ENCODE results near the gene OR12D3. TPM values are rescaled to one million over a fixed set of nuclear protein-coding genes. Genes with fewer than 3 reads are reported as not detected.
"Not testable (repeated sequence)": the region's sequence is repeated elsewhere in the genome, so short reads cannot be mapped to it uniquely, and the experiment has no call there.

Gene OR12D3
- total RNA-seq: not detected
- polyA plus RNA-seq: not detected

- DNase-seq (ENCODE audit: extremely low spot score): no peak
- H3K4me1 ChIP-seq (ENCODE audit: insufficient read depth): no peaks in the 10 kb centered on the region
- no peak within 1 kb of the TSS for H3K27ac ChIP-seq (ENCODE audit: low read depth)
- no peaks in the 10 kb centered on the region for H3K36me3 ChIP-seq (ENCODE audit: insufficient read depth)
- 80% methylated on average over 1 of the region's 1 CpG for WGBS
- no peak within 1 kb of the TSS for H3K4me3 ChIP-seq (ENCODE audit: low read depth, low read length)
Measured at GRCh38 chr6:29375191-29375590, at the start of gene OR12D3. TSS of gene OR12D3 (minus strand) at chr6:29375291. CDS start at chr6:29375287, 4 bp downstream.

GRCh38 chr6:29424575-29424974 lies 49.5 kb upstream of the OR12D3 start:
- no peak for DNase-seq (ENCODE audit: extremely low spot score)
- no peaks in the 10 kb centered on the region for H3K4me1 ChIP-seq (ENCODE audit: insufficient read depth)
- no peaks in the 10 kb centered on the region for H3K36me3 ChIP-seq (ENCODE audit: insufficient read depth)
- H3K4me3 ChIP-seq (ENCODE audit: low read depth, low read length): no peak overlapping the region
- H3K27ac ChIP-seq (ENCODE audit: low read depth): no peak overlapping the region
- WGBS: 29% methylated on average over 2 of the region's 2 CpGs

GRCh38 chr6:29424168-29424567 lies 49.1 kb upstream of the OR12D3 start:
- Histone ChIP-seq H3K4me3 (ENCODE audit: low read depth, low read length) (no peak overlapping the region), H3K36me3 (ENCODE audit: insufficient read depth) (no peaks in the 10 kb centered on the region), H3K27ac (ENCODE audit: low read depth) (no peak overlapping the region), H3K4me1 (ENCODE audit: insufficient read depth) (no peaks in the 10 kb centered on the region)
- DNase-seq (ENCODE audit: extremely low spot score): no peak
- 91% methylated on average over 2 of the region's 2 CpGs for WGBS

- H3K36me3 ChIP-seq (ENCODE audit: insufficient read depth): no peaks in the 10 kb centered on the region
- H3K27ac ChIP-seq (ENCODE audit: low read depth): no peak overlapping the region
- no peak overlapping the region for H3K4me3 ChIP-seq (ENCODE audit: low read depth, low read length)
- H3K4me1 ChIP-seq (ENCODE audit: insufficient read depth): no peaks in the 10 kb centered on the region
- 60% methylated on average over 3 of the region's 3 CpGs for WGBS
- no peak for DNase-seq (ENCODE audit: extremely low spot score)
Measured at GRCh38 chr6:29419516-29419915, 44.4 kb upstream of the OR12D3 start.

- Histone ChIP-seq H3K4me3 (ENCODE audit: low read depth, low read length) (no peak within 1 kb of the TSS), H3K27ac (ENCODE audit: low read depth) (no peak within 1 kb of the TSS), H3K36me3 (ENCODE audit: insufficient read depth) (no peaks in the 10 kb centered on the region), H3K4me1 (ENCODE audit: insufficient read depth) (no peaks in the 10 kb centered on the region)
- no peak for DNase-seq (ENCODE audit: extremely low spot score)
Measured at GRCh38 chr6:29414588-29414987, 39.5 kb upstream of the OR12D3 start, which contains the start of gene OR12D1. TSS of gene OR12D1 (plus strand) at chr6:29414928.

GRCh38 chr6:29403801-29404200 lies 28.7 kb upstream of the OR12D3 start:
- Histone ChIP-seq H3K27ac (ENCODE audit: low read depth) (no peak overlapping the region), H3K36me3 (ENCODE audit: insufficient read depth) (no peaks in the 10 kb centered on the region), H3K4me3 (ENCODE audit: low read depth, low read length) (no peak overlapping the region), H3K4me1 (ENCODE audit: insufficient read depth) (no peaks in the 10 kb centered on the region)
- DNase-seq (ENCODE audit: extremely low spot score): no peak
- WGBS: 43% methylated on average over 1 of the region's 1 CpG

- H3K27ac ChIP-seq (ENCODE audit: low read depth): no peak overlapping the region
- WGBS: 52% methylated on average over 2 of the region's 2 CpGs
- no peak overlapping the region for H3K4me3 ChIP-seq (ENCODE audit: low read depth, low read length)
- no peaks in the 10 kb centered on the region for H3K36me3 ChIP-seq (ENCODE audit: insufficient read depth)
- no peaks in the 10 kb centered on the region for H3K4me1 ChIP-seq (ENCODE audit: insufficient read depth)
- no peak for DNase-seq (ENCODE audit: extremely low spot score)
Measured at GRCh38 chr6:29399525-29399924, 24.4 kb upstream of the OR12D3 start.

- Histone ChIP-seq H3K4me3 (ENCODE audit: low read depth, low read length) (no peak within 1 kb of the TSS), H3K4me1 (ENCODE audit: insufficient read depth) (no peaks in the 10 kb centered on the region), H3K27ac (ENCODE audit: low read depth) (no peak within 1 kb of the TSS), H3K36me3 (ENCODE audit: insufficient read depth) (no peaks in the 10 kb centered on the region)
- DNase-seq (ENCODE audit: extremely low spot score): no peak
Measured at GRCh38 chr6:29395331-29395730, 20.2 kb upstream of the OR12D3 start, which contains the start of gene OR12D2. TSS of gene OR12D2 (plus strand) at chr6:29395631. CDS start at chr6:29396700, 1,069 bp downstream.

- H3K27ac ChIP-seq (ENCODE audit: low read depth): no peak overlapping the region
- H3K4me1 ChIP-seq (ENCODE audit: insufficient read depth): no peaks in the 10 kb centered on the region
- no peaks in the 10 kb centered on the region for H3K36me3 ChIP-seq (ENCODE audit: insufficient read depth)
- no peak overlapping the region for H3K4me3 ChIP-seq (ENCODE audit: low read depth, low read length)
- 46% methylated on average over 4 of the region's 4 CpGs for WGBS
- no peak for DNase-seq (ENCODE audit: extremely low spot score)
Measured at GRCh38 chr6:29388533-29388932, 13.4 kb upstream of the OR12D3 start.

- DNase-seq (ENCODE audit: extremely low spot score): no peak
- Histone ChIP-seq H3K4me3 (ENCODE audit: low read depth, low read length) (no peak overlapping the region), H3K36me3 (ENCODE audit: insufficient read depth) (no peaks in the 10 kb centered on the region), H3K27ac (ENCODE audit: low read depth) (no peak overlapping the region), H3K4me1 (ENCODE audit: insufficient read depth) (no peaks in the 10 kb centered on the region)
Measured at GRCh38 chr6:29376003-29376402, 912 bp upstream of the OR12D3 start.

GRCh38 chr6:29368765-29369164 lies 6.3 kb downstream of the OR12D3 start, which contains the start of gene OR5V1:
TSS of gene OR5V1 (minus strand) at chr6:29368865. CDS start at chr6:29356195, 12,670 bp downstream.
- H3K4me3 ChIP-seq (ENCODE audit: low read depth, low read length): no peak within 1 kb of the TSS
- no peak for DNase-seq (ENCODE audit: extremely low spot score)
- 81% methylated on average over 3 of the region's 3 CpGs for WGBS
- H3K4me1 ChIP-seq (ENCODE audit: insufficient read depth): no peaks in the 10 kb centered on the region
- no peaks in the 10 kb centered on the region for H3K36me3 ChIP-seq (ENCODE audit: insufficient read depth)
- no peak within 1 kb of the TSS for H3K27ac ChIP-seq (ENCODE audit: low read depth)

- no peak overlapping the region for H3K27ac ChIP-seq (ENCODE audit: low read depth)
- H3K36me3 ChIP-seq (ENCODE audit: insufficient read depth): no peaks in the 10 kb centered on the region
- DNase-seq (ENCODE audit: extremely low spot score): no peak
- 57% methylated on average over 1 of the region's 1 CpG for WGBS
- no peaks in the 10 kb centered on the region for H3K4me1 ChIP-seq (ENCODE audit: insufficient read depth)
- H3K4me3 ChIP-seq (ENCODE audit: low read depth, low read length): no peak overlapping the region
Measured at GRCh38 chr6:29355603-29356002, 19.5 kb downstream of the OR12D3 start.

GRCh38 chr6:29354980-29355379 lies 20.1 kb downstream of the OR12D3 start:
- DNase-seq (ENCODE audit: extremely low spot score): no peak
- H3K4me1 ChIP-seq (ENCODE audit: insufficient read depth): no peaks in the 10 kb centered on the region
- H3K36me3 ChIP-seq (ENCODE audit: insufficient read depth): no peaks in the 10 kb centered on the region
- no peak overlapping the region for H3K27ac ChIP-seq (ENCODE audit: low read depth)
- no peak overlapping the region for H3K4me3 ChIP-seq (ENCODE audit: low read depth, low read length)

- H3K4me1 ChIP-seq (ENCODE audit: insufficient read depth); H3K27ac ChIP-seq (ENCODE audit: low read depth); H3K4me3 ChIP-seq (ENCODE audit: low read depth, low read length); H3K36me3 ChIP-seq (ENCODE audit: insufficient read depth); DNase-seq (ENCODE audit: extremely low spot score): not testable (repeated sequence)
- WGBS: 95% methylated on average over 3 of the region's 3 CpGs
Measured at GRCh38 chr6:29349348-29349747, 25.7 kb downstream of the OR12D3 start.

GRCh38 chr6:29345380-29345779 lies 29.7 kb downstream of the OR12D3 start:
- H3K4me3 ChIP-seq (ENCODE audit: low read depth, low read length): no peak overlapping the region
- H3K36me3 ChIP-seq (ENCODE audit: insufficient read depth): no peaks in the 10 kb centered on the region
- WGBS: 67% methylated on average over 3 of the region's 3 CpGs
- H3K27ac ChIP-seq (ENCODE audit: low read depth): no peak overlapping the region
- no peak for DNase-seq (ENCODE audit: extremely low spot score)
- no peaks in the 10 kb centered on the region for H3K4me1 ChIP-seq (ENCODE audit: insufficient read depth)

Data from urinary bladder (tissue), 4 donors.